A549 (cell line): ENCODE measurements around the gene ZBTB20. TPM values are rescaled to one million over a fixed set of nuclear protein-coding genes. Genes with fewer than 3 reads are reported as not detected.
A peak's percentile ranks its signal among the peaks of the same experiment; 100 is the strongest.

Experiments
- ATOH8 ChIP-seq: fragments of 250-450 bp; sonication (Bioruptor Pico); IDR thresholded peaks from 2 replicates; pipeline ENCODE4 v1.5.0; 2020; ENCODE audit warnings: low read depth, mild to moderate bottlenecking, moderate library complexity
- BCL3 ChIP-seq: fragments of >200 bp; sonication (Bioruptor Twin); formaldehyde crosslinking; IDR thresholded peaks from 3 replicates; pipeline ENCODE4 v1.6.1; 2016
- BHLHE40 ChIP-seq: IDR thresholded peaks from 2 replicates; pipeline ENCODE4 v1.6.1; 2012; ENCODE audit warnings: low read depth, low read length, inconsistent platforms
- CBX8 ChIP-seq: fragments of 200-600 bp; sonication (generic); IDR thresholded peaks from 2 replicates; pipeline ENCODE4 v1.6.1; 2016
- CEBPB ChIP-seq, 2 experiments: fragments of >200 bp in 1 of 2; sonication (Bioruptor Twin) in 1 of 2; formaldehyde crosslinking in 1 of 2; IDR thresholded peaks; 2 replicates each; pipeline ENCODE4 v1.6.1; 2012 to 2016
- CTCF ChIP-seq: fragments of >200 bp; sonication (Bioruptor Twin); formaldehyde crosslinking; IDR thresholded peaks from 3 replicates; pipeline ENCODE4 v1.5.1; 2016
- E2F6 ChIP-seq: IDR thresholded peaks from 2 replicates; pipeline ENCODE4 v1.6.1; 2012; ENCODE audit warnings: low read depth, borderline replicate concordance
- ELK1 ChIP-seq: fragments of 150-350 bp; IDR thresholded peaks from 2 replicates; pipeline ENCODE4 v1.6.1; 2014; ENCODE audit warnings: low read depth, mild to moderate bottlenecking, low read length
- EP300 ChIP-seq, 2 experiments: fragments of >200 bp; sonication (Bioruptor Twin); formaldehyde crosslinking; IDR thresholded peaks; 2 replicates in 1 of 2; 3 replicates in 1 of 2; pipeline ENCODE4 v1.6.1; 2016 to 2017
- ESRRA ChIP-seq: fragments of 150-350 bp; IDR thresholded peaks from 2 replicates; pipeline ENCODE4 v1.6.1; 2014; ENCODE audit warnings: mild to moderate bottlenecking, low read length, borderline replicate concordance
- FOSB ChIP-seq: fragments of 250-450 bp; sonication (Bioruptor Pico); IDR thresholded peaks from 2 replicates; pipeline ENCODE4 v1.5.0; 2020; ENCODE audit warnings: mild to moderate bottlenecking, moderate library complexity
- FOXS1 ChIP-seq: fragments of 250-450 bp; sonication (Bioruptor Pico); IDR thresholded peaks from 2 replicates; pipeline ENCODE4 v1.5.0; 2020; ENCODE audit warnings: mild to moderate bottlenecking, moderate library complexity
- GATA3 ChIP-seq: IDR thresholded peaks from 2 replicates; pipeline ENCODE4 v1.6.1; 2012; ENCODE audit warnings: borderline replicate concordance
- HDAC2 ChIP-seq: fragments of 200-600 bp; sonication (generic); IDR thresholded peaks from 2 replicates; pipeline ENCODE4 v1.6.1; 2016
- HES2 ChIP-seq: fragments of >200 bp; sonication (Bioruptor Twin); formaldehyde crosslinking; IDR thresholded peaks from 2 replicates; pipeline ENCODE4 v1.6.1; 2016
- HOXA7 ChIP-seq: fragments of 250-450 bp; sonication (Bioruptor Pico); IDR thresholded peaks from 2 replicates; pipeline ENCODE4 v1.5.0; 2020; ENCODE audit warnings: mild to moderate bottlenecking, moderate library complexity
- HOXB13 ChIP-seq: fragments of 250-450 bp; sonication (Bioruptor Pico); IDR thresholded peaks from 2 replicates; pipeline ENCODE4 v1.5.0; 2020; ENCODE audit warnings: low read depth, mild to moderate bottlenecking, moderate library complexity
- HOXB5 ChIP-seq: fragments of 250-450 bp; sonication (Bioruptor Pico); IDR thresholded peaks from 2 replicates; pipeline ENCODE4 v1.5.0; 2020; ENCODE audit warnings: mild to moderate bottlenecking, moderate library complexity
- KDM1A ChIP-seq: fragments of 200-600 bp; sonication (generic); IDR thresholded peaks from 2 replicates; pipeline ENCODE4 v1.6.1; 2016; ENCODE audit warnings: low read depth, mild to moderate bottlenecking
- KDM5A ChIP-seq: fragments of 200-600 bp; sonication (generic); IDR thresholded peaks from 2 replicates; pipeline ENCODE4 v1.6.1; 2016; ENCODE audit warnings: antibody characterized with exemption, mild to moderate bottlenecking
- MAFK ChIP-seq: fragments of 450-650 bp; IDR thresholded peaks from 2 replicates; pipeline ENCODE4 v1.6.1; 2014; ENCODE audit not compliant: partially characterized antibody
- MAX ChIP-seq: IDR thresholded peaks from 2 replicates; pipeline ENCODE4 v1.6.1; 2012
- MAZ ChIP-seq: fragments of 150-350 bp; IDR thresholded peaks from 2 replicates; pipeline ENCODE4 v1.6.1; 2014; ENCODE audit warnings: antibody characterized with exemption, low read depth, low read length, borderline replicate concordance
- MYC ChIP-seq: IDR thresholded peaks from 2 replicates; pipeline ENCODE4 v1.6.1; 2012; ENCODE audit warnings: mild to moderate bottlenecking, inconsistent platforms, low read length, improper control_type of control experiment, borderline replicate concordance
- NFE2L2 ChIP-seq: fragments of 150-350 bp; conservative IDR thresholded peaks from 2 replicates; pipeline ENCODE4 v1.6.1; 2014; ENCODE audit warnings: low read length
- NR3C1 ChIP-seq: fragments of >200 bp; sonication (Bioruptor Twin); formaldehyde crosslinking; IDR thresholded peaks from 3 replicates; pipeline ENCODE4 v1.6.1; 2017
- PHF8 ChIP-seq: fragments of 200-600 bp; sonication (generic); IDR thresholded peaks from 2 replicates; pipeline ENCODE4 v1.6.1; 2016; ENCODE audit warnings: low read depth, mild to moderate bottlenecking, antibody characterized with exemption, moderate library complexity, borderline replicate concordance
- RAD21 ChIP-seq, 2 experiments: fragments of >200 bp in 1 of 2; sonication (Bioruptor Twin) in 1 of 2; formaldehyde crosslinking in 1 of 2; IDR thresholded peaks in 1 of 2; conservative IDR thresholded peaks in 1 of 2; 2 replicates in 1 of 2; 3 replicates in 1 of 2; pipeline ENCODE4 v1.6.1; 2012 to 2018; ENCODE audit warnings: inconsistent platforms in 1 of 2
- RARB ChIP-seq: fragments of 250-450 bp; sonication (Bioruptor Pico); IDR thresholded peaks from 2 replicates; pipeline ENCODE4 v1.8.0; 2021; ENCODE audit warnings: mild to moderate bottlenecking, moderate library complexity
- RCOR1 ChIP-seq: fragments of 150-350 bp; IDR thresholded peaks from 2 replicates; pipeline ENCODE4 v1.6.1; 2014; ENCODE audit warnings: antibody characterized with exemption, low read length, low read depth
- REST ChIP-seq: fragments of 200-600 bp; sonication (generic); IDR thresholded peaks from 2 replicates; pipeline ENCODE4 v1.6.1; 2016; ENCODE audit warnings: antibody characterized with exemption, mild to moderate bottlenecking, moderate library complexity
- RNF2 ChIP-seq: fragments of 200-600 bp; sonication (generic); IDR thresholded peaks from 2 replicates; pipeline ENCODE4 v1.6.1; 2016; ENCODE audit warnings: low read depth, mild to moderate bottlenecking, antibody characterized with exemption, moderate library complexity, borderline replicate concordance
- SMC3 ChIP-seq: fragments of >200 bp; sonication (Bioruptor Twin); formaldehyde crosslinking; IDR thresholded peaks from 3 replicates; pipeline ENCODE4 v1.6.1; 2018; ENCODE audit warnings: inconsistent platforms
- TP53 ChIP-seq: fragments of 250-450 bp; sonication (Bioruptor Pico); IDR thresholded peaks from 2 replicates; pipeline ENCODE4 v1.5.0; 2021; ENCODE audit warnings: mild to moderate bottlenecking, moderate library complexity
- polyA plus RNA-seq, 4 experiments: library from polyadenylated mRNA; depleted of rRNA in 3 of 4; stranded (reverse); fragments of >200 nt; fragmentation: RNase III in 1 of 4; extraction: RNeasy Plus Mini Kit Qiagen cat#74134 plus additional on column Dnase treatment in 1 of 4; gene quantifications; 2 replicates in 3 of 4; 3 replicates in 1 of 4; pipeline ENCODE4 v1.2.3, GENCODE V29; 2011 to 2017

The ZBTB20 gene
- polyA plus RNA-seq, 2 of the 4 experiments (the other 2 are of a cell fraction) = 0.85 to 5.0 TPM

GRCh38 chr3:114706591-114707232 lies 440.4 kb downstream of the ZBTB20 start (continued):
- TF ChIP-seq ELK1 = no peak
- no peak for TF ChIP-seq NFE2L2
- no peak for TF ChIP-seq MAFK
- no peak for TF ChIP-seq BCL3
- no peak for TF ChIP-seq TP53 (CRISPR knock-in tag)
- TF ChIP-seq HOXB13 (CRISPR knock-in tag) = no peak
- TF ChIP-seq KDM1A = no peak
- no peak for TF ChIP-seq RNF2
- TF ChIP-seq HES2 = no peak
- TF ChIP-seq CEBPB (IDR thresholded peaks at IDR 0.05) = peak; percentile 17 to 70; a peak in 2 of 4 replicates
- TF ChIP-seq BHLHE40 = no peak
- no peak for TF ChIP-seq FOSB
- TF ChIP-seq HDAC2 = no peak
- no peak for TF ChIP-seq E2F6
- TF ChIP-seq KDM5A = no peak
- TF ChIP-seq CBX8 = no peak
- TF ChIP-seq REST = no peak
- TF ChIP-seq ATOH8 = no peak
- no peak for TF ChIP-seq MAZ
- TF ChIP-seq HOXB5 (CRISPR knock-in tag) = no peak
- TF ChIP-seq MAX = peak; percentile 56; the same call in 1 of the 2 replicates
- no peak for TF ChIP-seq SMC3
- peak; percentile 72; the same call in 1 of the 2 replicates for TF ChIP-seq GATA3
- no peak for TF ChIP-seq ESRRA
- TF ChIP-seq FOXS1 (CRISPR knock-in tag) = no peak
- TF ChIP-seq NR3C1 = no peak
- no peak for TF ChIP-seq CTCF
- peak; percentile 21 to 39; a peak in 3 of 5 replicates for TF ChIP-seq RAD21 (conservative IDR thresholded peaks at IDR 0.05 in 1 of 2, IDR thresholded peaks at IDR 0.05 in 1 of 2)
- no peak for TF ChIP-seq RCOR1
- no peak for TF ChIP-seq EP300 (IDR thresholded peaks at IDR 0.05)
- no peak for TF ChIP-seq PHF8
- no peak for TF ChIP-seq RARB (CRISPR knock-in tag)
- TF ChIP-seq MYC = no peak
- TF ChIP-seq HOXA7 (CRISPR knock-in tag) = no peak
